ENCODE results near the gene AIF1L. TPM values are rescaled to one million over a fixed set of nuclear protein-coding genes. Genes with fewer than 3 reads are reported as not detected.

The AIF1L gene
- total RNA-seq, 1 donor from 2014 or later = 2.6 TPM

GRCh38 chr9:131062969-131063368 is 33.4 kb upstream of the AIF1L start:
- no peak for DNase-seq (ENCODE audit: low read depth)
- Histone ChIP-seq H3K27me3 (ENCODE audit: control insufficient read depth, insufficient read depth, low read length) (no peaks in the 10 kb centered on the region), H3K36me3 (ENCODE audit: control insufficient read depth, insufficient read depth, low read length) (no peaks in the 10 kb centered on the region), H3K4me3 (ENCODE audit: low read depth, low read length) (no peak overlapping the region)
- no peak for TF ChIP-seq CTCF (IDR thresholded peaks at IDR 0.05; ENCODE audit: insufficient read depth, low read length, severe bottlenecking)
- no peak for FAIRE-seq

GRCh38 chr9:131065599-131065998 is 30.7 kb upstream of the AIF1L start:
- Histone ChIP-seq H3K4me3 (ENCODE audit: low read depth, low read length) (no peak overlapping the region), H3K36me3 (ENCODE audit: control insufficient read depth, insufficient read depth, low read length) (no peaks in the 10 kb centered on the region), H3K27me3 (ENCODE audit: control insufficient read depth, insufficient read depth, low read length) (no peaks in the 10 kb centered on the region)
- no peak for TF ChIP-seq CTCF (IDR thresholded peaks at IDR 0.05; ENCODE audit: insufficient read depth, low read length, severe bottlenecking)
- no peak for DNase-seq (ENCODE audit: low read depth)
- no peak for FAIRE-seq

- FAIRE-seq (no peak), DNase-seq (ENCODE audit: low read depth) (no peak)
- Histone ChIP-seq H3K27me3 (ENCODE audit: control insufficient read depth, insufficient read depth, low read length) (no peaks in the 10 kb centered on the region), H3K36me3 (ENCODE audit: control insufficient read depth, insufficient read depth, low read length) (no peaks in the 10 kb centered on the region), H3K4me3 (ENCODE audit: low read depth, low read length) (no peak overlapping the region)
- no peak for TF ChIP-seq CTCF (IDR thresholded peaks at IDR 0.05; ENCODE audit: insufficient read depth, low read length, severe bottlenecking)
Measured at GRCh38 chr9:131067625-131068024, 28.7 kb upstream of the AIF1L start.

- TF ChIP-seq CTCF (IDR thresholded peaks at IDR 0.05; ENCODE audit: insufficient read depth, low read length, severe bottlenecking) = no peak
- no peaks in the 10 kb centered on the region for H3K36me3 ChIP-seq (ENCODE audit: control insufficient read depth, insufficient read depth, low read length)
- DNase-seq (ENCODE audit: low read depth) (no peak), FAIRE-seq (no peak)
- H3K4me3 ChIP-seq (ENCODE audit: low read depth, low read length) = no peak overlapping the region
- H3K27me3 ChIP-seq (ENCODE audit: control insufficient read depth, insufficient read depth, low read length) = no peaks in the 10 kb centered on the region
Measured at GRCh38 chr9:131068076-131068816, 28.1 kb upstream of the AIF1L start.

GRCh38 chr9:131069699-131070098 is 26.6 kb upstream of the AIF1L start:
- TF ChIP-seq CTCF (IDR thresholded peaks at IDR 0.05; ENCODE audit: insufficient read depth, low read length, severe bottlenecking) = no peak
- H3K36me3 ChIP-seq (ENCODE audit: control insufficient read depth, insufficient read depth, low read length) = no peaks in the 10 kb centered on the region
- no peak for DNase-seq (ENCODE audit: low read depth)
- no peak overlapping the region for H3K4me3 ChIP-seq (ENCODE audit: low read depth, low read length)
- H3K27me3 ChIP-seq (ENCODE audit: control insufficient read depth, insufficient read depth, low read length) = no peaks in the 10 kb centered on the region
- no peak for FAIRE-seq
